MM.1S (cell line): ENCODE results near the gene PSMG3.

ENCODE experiments used
- DNase-seq: peaks from one replicate; pipeline ENCODE4 v3.0.0-alpha.2; 2015
- H2AFZ ChIP-seq: fragments of 300-600 bp; sonication (generic); 2 replicates; pipeline ENCODE4 v1.6.0; 2016; ENCODE audit warnings: antibody characterized with exemption, low read length
- H3F3A ChIP-seq: fragments of 300-600 bp; sonication (generic); 2 replicates; pipeline ENCODE4 v1.6.1; 2016; ENCODE audit warnings: mild to moderate bottlenecking, antibody characterized with exemption, low read length, moderate library complexity, mixed read lengths; ENCODE audit not compliant: insufficient read depth
- H3K27ac ChIP-seq: fragments of 300-600 bp; sonication (generic); 2 replicates; pipeline ENCODE4 v1.5.1; 2016; ENCODE audit warnings: mild to moderate bottlenecking, low read length
- H3K27me3 ChIP-seq: fragments of 300-600 bp; sonication (generic); replicated peaks from 2 replicates; pipeline ENCODE4 v1.6.0; 2016; ENCODE audit warnings: low read length; ENCODE audit not compliant: insufficient read depth
- H3K36me3 ChIP-seq: fragments of 300-600 bp; sonication (generic); replicated peaks from 2 replicates; pipeline ENCODE4 v1.6.1; 2016; ENCODE audit warnings: mild to moderate bottlenecking, low read length, mixed read lengths; ENCODE audit not compliant: insufficient read depth
- H3K4me1 ChIP-seq: fragments of 300-600 bp; sonication (generic); 2 replicates; pipeline ENCODE4 v1.6.1; 2016; ENCODE audit warnings: low read length, mixed read lengths
- H3K4me2 ChIP-seq: fragments of 300-600 bp; sonication (generic); 2 replicates; pipeline ENCODE4 v1.6.0; 2016; ENCODE audit warnings: low read depth, low read length
- H3K4me3 ChIP-seq: fragments of 300-600 bp; sonication (generic); 2 replicates; pipeline ENCODE4 v1.5.1; 2016; ENCODE audit warnings: low read length, mixed read lengths
- H3K79me2 ChIP-seq: fragments of 300-600 bp; sonication (generic); 2 replicates; pipeline ENCODE4 v1.6.1; 2016; ENCODE audit warnings: mixed run types, low read length, mixed read lengths
- H3K9ac ChIP-seq: fragments of 300-600 bp; sonication (generic); 2 replicates; pipeline ENCODE4 v1.6.1; 2016; ENCODE audit warnings: low read length, mixed read lengths
- H3K9me2 ChIP-seq: fragments of 300-600 bp; sonication (generic); replicated peaks from 2 replicates; pipeline ENCODE4 v1.6.1; 2016; ENCODE audit warnings: mild to moderate bottlenecking, low read length, mixed read lengths; ENCODE audit not compliant: insufficient read depth
- H3K9me3 ChIP-seq: fragments of 300-600 bp; sonication (generic); replicated peaks from 2 replicates; pipeline ENCODE4 v1.6.1; 2016; ENCODE audit warnings: mild to moderate bottlenecking, low read length, mixed read lengths; ENCODE audit not compliant: insufficient read depth
- H4K20me1 ChIP-seq: fragments of 300-600 bp; sonication (generic); 2 replicates; pipeline ENCODE4 v1.6.1; 2016; ENCODE audit warnings: mild to moderate bottlenecking, low read length, moderate library complexity, mixed read lengths; ENCODE audit not compliant: insufficient read depth
- EZH2 ChIP-seq: fragments of 300-600 bp; sonication (generic); optimal IDR thresholded peaks from 2 replicates; pipeline ENCODE3; 2017; ENCODE audit warnings: low read depth, mild to moderate bottlenecking, antibody characterized with exemption, low read length, mixed read lengths
- EZH2phosphoT487 ChIP-seq: fragments of 300-600 bp; sonication (generic); IDR thresholded peaks from 2 replicates; pipeline ENCODE4 v1.6.1; 2018; ENCODE audit warnings: antibody characterized with exemption, low read length
- TF ChIP-seq, protein P1 (sequence below): fragments of 300-600 bp; sonication (generic); IDR thresholded peaks from 2 replicates; pipeline ENCODE4 v1.5.1; 2016; ENCODE audit warnings: antibody characterized with exemption, low read length, mixed read lengths

The PSMG3 gene

GRCh38 chr7:1555813-1556543 lies 13.9 kb downstream of the PSMG3 start, which contains the start of gene TMEM184A:
Gene TMEM184A (minus strand): TSS chr7:1556205. CDS start chr7:1555484, 721 bp downstream.
- no peak for TF ChIP-seq EZH2phosphoT487
- TF ChIP-seq, protein P1, sequence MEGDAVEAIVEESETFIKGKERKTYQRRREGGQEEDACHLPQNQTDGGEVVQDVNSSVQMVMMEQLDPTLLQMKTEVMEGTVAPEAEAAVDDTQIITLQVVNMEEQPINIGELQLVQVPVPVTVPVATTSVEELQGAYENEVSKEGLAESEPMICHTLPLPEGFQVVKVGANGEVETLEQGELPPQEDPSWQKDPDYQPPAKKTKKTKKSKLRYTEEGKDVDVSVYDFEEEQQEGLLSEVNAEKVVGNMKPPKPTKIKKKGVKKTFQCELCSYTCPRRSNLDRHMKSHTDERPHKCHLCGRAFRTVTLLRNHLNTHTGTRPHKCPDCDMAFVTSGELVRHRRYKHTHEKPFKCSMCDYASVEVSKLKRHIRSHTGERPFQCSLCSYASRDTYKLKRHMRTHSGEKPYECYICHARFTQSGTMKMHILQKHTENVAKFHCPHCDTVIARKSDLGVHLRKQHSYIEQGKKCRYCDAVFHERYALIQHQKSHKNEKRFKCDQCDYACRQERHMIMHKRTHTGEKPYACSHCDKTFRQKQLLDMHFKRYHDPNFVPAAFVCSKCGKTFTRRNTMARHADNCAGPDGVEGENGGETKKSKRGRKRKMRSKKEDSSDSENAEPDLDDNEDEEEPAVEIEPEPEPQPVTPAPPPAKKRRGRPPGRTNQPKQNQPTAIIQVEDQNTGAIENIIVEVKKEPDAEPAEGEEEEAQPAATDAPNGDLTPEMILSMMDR: peak; percentile 74
- H3K9ac ChIP-seq: peak within 1 kb of the TSS; percentile 6; the same call in 1 of the 2 replicates
- peak within 1 kb of the TSS; percentile 59; the same call in 1 of the 2 replicates for H3K4me2 ChIP-seq
- H3K4me1 ChIP-seq: peaks cover 11% of the 10 kb centered on the region
- no peaks in the 10 kb centered on the region for H3K9me2 ChIP-seq
- peak; percentile 64 for DNase-seq
- H3F3A ChIP-seq: no peaks in the 10 kb centered on the region
- peak within 1 kb of the TSS; percentile 78 for H2AFZ ChIP-seq
- H3K27me3 ChIP-seq: peaks cover 53% of the 10 kb centered on the region
- no peaks in the 10 kb centered on the region for H3K79me2 ChIP-seq
- no peak within 1 kb of the TSS for H3K27ac ChIP-seq
- H3K9me3 ChIP-seq: no peaks in the 10 kb centered on the region
- H3K4me3 ChIP-seq: no peak within 1 kb of the TSS
- H4K20me1 ChIP-seq: no peaks in the 10 kb centered on the region
- no peaks in the 10 kb centered on the region for H3K36me3 ChIP-seq

DNA sequence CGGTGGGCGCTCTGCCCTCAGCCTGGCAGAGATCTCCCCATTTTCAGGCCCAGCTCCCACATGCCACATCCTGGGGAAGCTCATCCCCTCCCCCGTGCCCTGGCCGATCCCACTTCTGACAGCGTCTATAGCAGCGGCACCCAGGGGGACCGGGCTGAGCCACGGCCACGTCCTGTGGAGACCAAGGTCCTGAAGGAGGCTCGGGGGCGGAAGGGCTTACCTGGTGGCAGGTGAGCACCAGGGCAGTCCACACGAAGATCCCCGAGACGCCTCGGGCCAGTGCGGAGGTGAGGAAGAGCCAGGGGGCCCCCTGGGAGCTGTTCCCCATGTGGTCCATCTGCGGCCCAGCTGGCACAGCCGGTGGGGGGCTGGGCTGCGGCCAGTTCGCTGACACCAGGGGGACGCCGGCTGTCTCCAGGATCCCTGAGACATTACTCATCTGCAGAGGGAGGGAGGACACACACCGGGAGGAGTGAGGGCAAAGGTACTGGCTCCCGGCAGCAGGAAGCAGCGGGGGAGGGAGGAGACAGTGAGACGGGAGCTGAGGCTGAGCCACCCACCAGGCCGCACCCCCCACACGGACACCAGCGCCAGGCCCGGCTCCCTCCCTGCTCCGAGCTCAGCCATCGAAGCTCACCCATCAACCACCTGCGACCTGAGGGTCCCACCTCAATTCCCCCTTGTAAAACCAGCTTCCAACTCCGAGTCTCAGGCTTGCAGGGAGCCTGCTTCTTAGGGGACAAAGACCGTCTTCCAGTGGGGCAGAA lies 14.6 kb downstream of the PSMG3 start:
- Histone ChIP-seq H3F3A (no peaks in the 10 kb centered on the region), H3K4me3 (no peak overlapping the region), H3K36me3 (no peaks in the 10 kb centered on the region), H2AFZ (peak overlapping the region; percentile 78), H3K4me2 (peak overlapping the region; percentile 59; the same call in 1 of the 2 replicates), H3K9ac (no peak overlapping the region; the same call in 1 of the 2 replicates), H3K27ac (no peak overlapping the region), H3K9me2 (no peaks in the 10 kb centered on the region), H3K9me3 (no peaks in the 10 kb centered on the region), H3K4me1 (peaks cover 11% of the 10 kb centered on the region), H3K27me3 (peaks cover 55% of the 10 kb centered on the region), H4K20me1 (no peaks in the 10 kb centered on the region), H3K79me2 (no peaks in the 10 kb centered on the region)
- no peak for DNase-seq
- TF ChIP-seq, protein P1: no peak
- TF ChIP-seq EZH2 (no peak), EZH2phosphoT487 (no peak)

DNA sequence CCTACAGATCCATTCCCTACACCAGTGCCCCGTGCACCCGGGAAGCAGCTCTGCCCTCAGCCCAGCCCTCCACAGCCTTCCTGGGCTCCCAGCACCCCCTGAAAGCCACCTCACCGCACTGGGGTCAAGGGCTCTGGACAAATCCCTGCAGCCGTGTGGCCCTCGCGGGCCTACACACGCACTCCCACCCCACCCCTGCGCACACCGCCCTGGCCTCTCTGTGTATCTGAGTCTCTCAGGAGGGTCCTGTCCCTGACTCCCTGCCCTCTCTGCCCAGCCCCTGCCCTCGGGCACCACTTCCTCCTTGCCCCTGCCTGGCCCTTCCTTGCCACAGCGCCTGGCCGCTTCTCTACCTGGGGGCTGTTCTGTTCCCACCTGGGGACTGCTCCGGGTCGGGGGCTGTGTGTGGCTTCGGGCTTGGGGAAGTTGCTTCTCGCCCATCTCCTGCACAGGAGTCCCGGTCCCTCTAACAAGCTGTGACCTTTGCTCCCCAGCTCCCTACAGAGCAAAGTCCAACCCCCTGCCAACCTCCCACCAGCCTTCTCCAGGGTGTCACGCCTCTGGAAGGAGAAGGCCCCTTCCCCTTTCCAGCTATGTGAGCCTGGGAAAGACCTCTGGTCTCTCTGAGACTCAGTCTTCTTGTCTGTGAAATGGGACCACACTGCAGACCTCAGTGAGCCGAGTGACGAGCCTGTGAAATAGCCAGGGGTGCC lies 15.3 kb downstream of the PSMG3 start:
- H3K4me2 ChIP-seq: no peak overlapping the region
- no peak for DNase-seq
- no peaks in the 10 kb centered on the region for H4K20me1 ChIP-seq
- TF ChIP-seq EZH2: no peak
- TF ChIP-seq EZH2phosphoT487: no peak
- TF ChIP-seq, protein P1: no peak
- no peaks in the 10 kb centered on the region for H3K36me3 ChIP-seq
- H3K4me1 ChIP-seq: peaks cover 11% of the 10 kb centered on the region
- peaks cover 51% of the 10 kb centered on the region for H3K27me3 ChIP-seq
- no peak overlapping the region for H3K27ac ChIP-seq
- H3F3A ChIP-seq: no peaks in the 10 kb centered on the region
- no peak overlapping the region for H3K4me3 ChIP-seq
- no peaks in the 10 kb centered on the region for H3K9me2 ChIP-seq
- H3K9ac ChIP-seq: no peak overlapping the region
- H3K79me2 ChIP-seq: no peaks in the 10 kb centered on the region
- H2AFZ ChIP-seq: no peak overlapping the region
- H3K9me3 ChIP-seq: no peaks in the 10 kb centered on the region
